Gastroesophageal sphincter (tissue), 4 donors: ENCODE results near the gene MRPL20. TPM values are rescaled to one million over a fixed set of nuclear protein-coding genes. Genes with fewer than 3 reads are reported as not detected.
"Not testable (repeated sequence)": the region's sequence is repeated elsewhere in the genome, so short reads cannot be mapped to it uniquely, and the experiment has no call there.

Experiments used
- ATAC-seq: fragments of 150-250 bp; one replicate; pipeline ENCODE4 v1.9.1; 2016; ENCODE audit warnings: mild to moderate bottlenecking, moderate library complexity
- H3K27ac ChIP-seq, 4 donors: fragments of 200-600 bp; sonication (generic) in 3 of 4; 1 replicate in 3 of 4; 2 replicates in 1 of 4; pipeline ENCODE4 v1.5.1; 2016 to 2019
- H3K27me3 ChIP-seq: fragments of 200-600 bp; sonication (generic); one replicate; pipeline ENCODE4 v1.5.1; 2019
- H3K36me3 ChIP-seq, 2 donors: fragments of 200-600 bp; sonication (generic); one replicate each; pipeline ENCODE4 v1.5.1; 2019; ENCODE audit warnings: control low read depth in 1 of 2
- H3K4me1 ChIP-seq, 3 donors: fragments of 200-600 bp; sonication (generic); 1 replicate in 2 of 3; 2 replicates in 1 of 3; pipeline ENCODE4 v1.5.1; 2016 to 2019; ENCODE audit warnings: control low read depth in 2 of 3
- H3K4me3 ChIP-seq, 2 donors: fragments of 200-600 bp; sonication (generic); one replicate each; pipeline ENCODE4 v1.5.1; 2019; ENCODE audit warnings: mild to moderate bottlenecking in 1 of 2, moderate library complexity in 1 of 2
- H3K9me3 ChIP-seq, 3 donors: fragments of 200-600 bp; sonication (generic); one replicate each; pipeline ENCODE4 v1.5.1; 2017 to 2019; ENCODE audit warnings: control low read depth in 2 of 3
- EP300 ChIP-seq: sonication (generic); formaldehyde crosslinking; IDR thresholded peaks from one replicate; pipeline ENCODE4 v1.6.1; 2017; ENCODE audit warnings: antibody characterized with exemption, mild to moderate bottlenecking
- POLR2A ChIP-seq, 2 donors: fragments of 450-650 bp; IDR thresholded peaks; one replicate each; pipeline ENCODE4 v1.6.1; 2017; ENCODE audit warnings: antibody characterized with exemption in 2 of 2, mild to moderate bottlenecking in 2 of 2, moderate library complexity in 1 of 2
- POLR2AphosphoS5 ChIP-seq: sonication (generic); formaldehyde crosslinking; IDR thresholded peaks from one replicate; pipeline ENCODE4 v1.6.1; 2017; ENCODE audit warnings: antibody characterized with exemption
- WGBS, 2 donors: methylation state at CpG; one replicate each; pipeline ENCODE4 v1.1.5; 2018; ENCODE audit warnings: low coverage in 1 of 2; 5-methylcytosine and 5-hydroxymethylcytosine counted together
- total RNA-seq, 4 donors: library from RNA; depleted of rRNA; stranded (reverse); fragments of >200 nt; gene quantifications; one replicate each; pipeline ENCODE4 v1.1.0, GENCODE V29; 2016
- TF ChIP-seq, protein P1 (sequence below), 4 experiments: fragments of 200-600 bp in 2 of 4; fragments of 450-650 bp in 2 of 4; sonication (generic) in 1 of 4; IDR thresholded peaks; one replicate each; pipeline ENCODE4 v1.5.1; 2017 to 2019; ENCODE audit warnings: antibody characterized with exemption in 4 of 4, mild to moderate bottlenecking in 2 of 4, moderate library complexity in 2 of 4

The MRPL20 gene
- total RNA-seq, 4 donors from 2014 or later = 121 to 215 (median 159) TPM

DNA sequence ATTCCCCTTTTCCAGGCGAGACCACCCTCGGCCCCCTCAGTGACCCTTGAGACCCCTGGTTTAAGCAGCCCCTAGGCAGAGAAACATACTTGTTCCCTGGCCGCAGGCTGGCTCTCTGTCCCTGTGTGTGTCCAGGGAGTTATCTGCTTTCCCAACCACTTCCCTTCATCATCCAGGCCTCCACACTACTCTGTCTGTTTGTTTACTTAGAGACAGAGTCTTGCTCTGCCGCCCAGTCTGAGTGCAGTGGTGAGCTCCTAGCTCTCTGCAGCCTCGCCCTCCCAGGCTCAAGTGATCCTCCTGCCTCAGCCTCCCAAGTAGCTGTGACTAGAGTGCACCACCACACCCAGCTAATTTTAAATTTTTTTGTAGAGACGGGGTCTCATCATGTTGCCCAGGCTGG is 22.6 kb upstream of the MRPL20 start:
- Histone ChIP-seq H3K4me3 (no peak overlapping the region), H3K27me3 (no peaks in the 10 kb centered on the region), H3K9me3 (no peaks in the 10 kb centered on the region), H3K27ac (peak overlapping the region; percentile 79 to 97 (median 94)), H3K36me3 (no peaks in the 10 kb centered on the region), H3K4me1 (peaks cover 0 to 87% (median 51%) of the 10 kb centered on the region in 3 donors)
- no peak for TF ChIP-seq POLR2A (IDR thresholded peaks at IDR 0.05)
- TF ChIP-seq, protein P1, sequence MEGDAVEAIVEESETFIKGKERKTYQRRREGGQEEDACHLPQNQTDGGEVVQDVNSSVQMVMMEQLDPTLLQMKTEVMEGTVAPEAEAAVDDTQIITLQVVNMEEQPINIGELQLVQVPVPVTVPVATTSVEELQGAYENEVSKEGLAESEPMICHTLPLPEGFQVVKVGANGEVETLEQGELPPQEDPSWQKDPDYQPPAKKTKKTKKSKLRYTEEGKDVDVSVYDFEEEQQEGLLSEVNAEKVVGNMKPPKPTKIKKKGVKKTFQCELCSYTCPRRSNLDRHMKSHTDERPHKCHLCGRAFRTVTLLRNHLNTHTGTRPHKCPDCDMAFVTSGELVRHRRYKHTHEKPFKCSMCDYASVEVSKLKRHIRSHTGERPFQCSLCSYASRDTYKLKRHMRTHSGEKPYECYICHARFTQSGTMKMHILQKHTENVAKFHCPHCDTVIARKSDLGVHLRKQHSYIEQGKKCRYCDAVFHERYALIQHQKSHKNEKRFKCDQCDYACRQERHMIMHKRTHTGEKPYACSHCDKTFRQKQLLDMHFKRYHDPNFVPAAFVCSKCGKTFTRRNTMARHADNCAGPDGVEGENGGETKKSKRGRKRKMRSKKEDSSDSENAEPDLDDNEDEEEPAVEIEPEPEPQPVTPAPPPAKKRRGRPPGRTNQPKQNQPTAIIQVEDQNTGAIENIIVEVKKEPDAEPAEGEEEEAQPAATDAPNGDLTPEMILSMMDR (IDR thresholded peaks at IDR 0.05) = no peak
- TF ChIP-seq POLR2AphosphoS5 = no peak
- TF ChIP-seq EP300 = no peak
- ATAC-seq = no peak
- 36 to 42% methylated on average over 2 to 6 of the region's 6 CpGs for WGBS, 2 donors

DNA sequence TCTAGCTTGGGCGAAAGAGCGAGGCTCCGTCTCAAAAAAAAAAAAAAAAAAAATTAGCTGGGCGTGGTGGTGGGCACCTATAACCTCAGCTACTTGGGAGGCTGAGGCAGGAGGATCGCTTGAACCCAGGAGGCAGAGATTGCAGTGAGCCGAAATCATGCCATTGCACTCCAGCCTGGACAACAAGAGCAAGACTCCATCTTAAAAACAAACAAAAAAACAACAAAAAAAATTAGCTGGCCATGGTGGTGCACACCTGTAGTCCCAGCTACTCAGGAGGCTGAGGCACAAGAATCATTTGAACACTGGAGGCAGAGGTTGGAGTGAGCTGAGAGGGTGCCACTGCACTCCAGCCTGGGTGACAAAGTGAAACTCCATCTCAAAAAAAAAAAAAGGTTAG is 21.9 kb upstream of the MRPL20 start:
- peak overlapping the region in 3 of 4 donors; percentile 94 to 97 (median 95) for H3K27ac ChIP-seq
- not testable (repeated sequence) for H3K9me3 ChIP-seq, H3K27me3 ChIP-seq, H3K4me3 ChIP-seq, H3K36me3 ChIP-seq, ATAC-seq
- 74 to 92% methylated on average over 5 to 6 of the region's 6 CpGs for WGBS, 2 donors
- H3K4me1 ChIP-seq = peaks cover 0 to 80% (median 44%) of the 10 kb centered on the region in 3 donors

DNA sequence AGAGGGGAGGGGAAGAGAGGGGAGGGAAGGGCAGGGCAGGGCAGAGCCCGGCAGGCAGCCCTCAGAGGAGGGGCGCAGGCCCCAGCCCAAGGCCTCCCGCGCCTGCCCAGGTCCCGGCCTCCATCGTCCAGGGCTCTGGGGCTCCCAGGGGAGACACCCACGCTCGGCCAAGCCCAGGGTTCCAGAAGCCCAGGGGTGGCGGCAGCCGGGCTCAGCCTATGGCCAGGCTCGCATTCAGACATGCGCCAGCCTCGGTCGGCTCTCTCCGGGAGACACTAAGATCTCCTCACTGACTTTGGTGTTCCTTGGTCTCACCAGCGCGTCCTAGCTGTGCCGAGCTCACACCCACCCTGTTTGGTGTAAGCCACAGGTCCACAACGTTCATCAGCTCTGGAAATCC is 21.1 kb upstream of the MRPL20 start:
- no peaks in the 10 kb centered on the region for H3K36me3 ChIP-seq
- 60 to 72% methylated on average over 8 to 14 of the region's 19 CpGs for WGBS, 2 donors
- no peak for ATAC-seq
- no peaks in the 10 kb centered on the region for H3K27me3 ChIP-seq
- peaks cover 0 to 72% (median 36%) of the 10 kb centered on the region in 3 donors for H3K4me1 ChIP-seq
- TF ChIP-seq EP300 (no peak), POLR2A (IDR thresholded peaks at IDR 0.05) (no peak), POLR2AphosphoS5 (no peak)
- TF ChIP-seq, protein P1 (IDR thresholded peaks at IDR 0.05) = no peak
- no peak overlapping the region for H3K4me3 ChIP-seq
- H3K9me3 ChIP-seq = no peaks in the 10 kb centered on the region
- peak overlapping the region in 3 of 4 donors; percentile 85 to 97 (median 94) for H3K27ac ChIP-seq

DNA sequence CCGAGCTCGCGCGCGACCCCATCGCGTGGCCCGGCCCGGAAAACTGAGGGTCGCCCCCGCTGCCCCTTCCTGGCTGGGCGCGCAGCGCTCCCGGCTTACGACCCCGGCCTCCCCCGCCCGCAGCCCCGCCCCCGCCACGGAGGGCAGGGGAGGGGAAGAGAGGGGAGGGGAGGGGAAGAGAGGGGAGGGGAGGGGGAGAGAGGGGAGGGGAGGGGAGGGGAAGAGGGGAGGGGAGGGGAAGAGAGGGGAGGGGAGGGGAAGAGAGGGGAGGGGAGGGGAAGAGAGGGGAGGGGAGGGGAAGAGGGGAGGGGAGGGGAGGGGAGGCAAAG is 20.7 kb upstream of the MRPL20 start:
- Histone ChIP-seq H3K27me3 (no peaks in the 10 kb centered on the region), H3K4me3 (peak overlapping the region; percentile 26 to 66)
- WGBS, 2 donors = no CpG with 5 or more reads among the region's 22 CpGs

DNA sequence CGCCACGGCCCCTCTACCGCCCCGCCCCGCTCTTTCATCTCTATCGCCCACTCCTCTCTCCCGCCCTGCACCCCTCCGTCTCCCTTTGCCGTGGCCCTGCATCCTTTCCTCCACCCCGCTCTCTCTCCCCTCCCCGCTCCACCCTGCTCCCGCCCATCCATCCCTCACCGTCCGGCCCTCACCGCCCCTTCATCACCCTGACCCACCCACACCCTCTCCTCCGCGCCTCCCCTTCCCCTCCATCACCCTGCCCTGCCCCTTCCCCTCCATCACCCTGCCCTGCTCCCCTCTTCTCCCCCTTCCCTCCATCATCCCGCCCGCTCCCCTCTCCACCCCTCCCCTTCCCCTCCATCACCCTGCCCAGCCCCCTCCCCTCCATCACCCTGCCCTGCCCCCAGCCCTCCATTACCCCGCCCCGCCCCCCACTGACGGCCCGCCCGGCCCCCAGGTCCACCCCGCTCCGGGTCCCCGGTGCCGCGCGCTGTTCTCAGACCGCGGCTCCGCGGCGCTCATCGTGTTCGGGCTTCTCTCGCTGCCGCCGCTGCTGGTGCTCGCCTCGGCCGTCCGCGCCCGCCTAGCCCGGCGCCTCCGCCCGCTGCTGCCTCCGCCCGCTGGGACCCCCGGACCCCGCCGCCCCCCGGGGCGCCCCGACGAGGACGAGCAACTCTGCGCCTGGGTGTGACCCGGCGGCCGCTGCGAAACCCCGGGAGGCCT is 20.2 kb upstream of the MRPL20 start:
- H3K4me3 ChIP-seq = peak overlapping the region; percentile 26 to 66
- H3K27ac ChIP-seq = peak overlapping the region in 3 of 4 donors; percentile 78 to 97 (median 85)
- no peaks in the 10 kb centered on the region for H3K9me3 ChIP-seq
- TF ChIP-seq EP300 (no peak), POLR2A (IDR thresholded peaks at IDR 0.05) (no peak), POLR2AphosphoS5 (no peak)
- TF ChIP-seq, protein P1 (IDR thresholded peaks at IDR 0.05) = no peak
- WGBS, 2 donors = 12 to 14% methylated on average over 6 to 9 of the region's 66 CpGs
- H3K4me1 ChIP-seq = peaks cover 0 to 63% (median 27%) of the 10 kb centered on the region in 3 donors
- H3K36me3 ChIP-seq = no peaks in the 10 kb centered on the region
- H3K27me3 ChIP-seq = no peaks in the 10 kb centered on the region
- ATAC-seq = no peak

More for the DNA sequence above, 20.7 kb upstream of the MRPL20 start:
- Histone ChIP-seq H3K4me1 (peaks cover 0 to 68% (median 32%) of the 10 kb centered on the region in 3 donors), H3K9me3 (no peaks in the 10 kb centered on the region), H3K27ac (peak overlapping the region in 3 of 4 donors; percentile 85 to 97 (median 94)), H3K36me3 (no peaks in the 10 kb centered on the region)
- no peak for ATAC-seq
- TF ChIP-seq POLR2A (IDR thresholded peaks at IDR 0.05) = no peak
- TF ChIP-seq, protein P1 (IDR thresholded peaks at IDR 0.05) = no peak
- no peak for TF ChIP-seq EP300
- TF ChIP-seq POLR2AphosphoS5 = no peak
